ENCODE measurements around the gene COL5A2.

Gene COL5A2

DNA sequence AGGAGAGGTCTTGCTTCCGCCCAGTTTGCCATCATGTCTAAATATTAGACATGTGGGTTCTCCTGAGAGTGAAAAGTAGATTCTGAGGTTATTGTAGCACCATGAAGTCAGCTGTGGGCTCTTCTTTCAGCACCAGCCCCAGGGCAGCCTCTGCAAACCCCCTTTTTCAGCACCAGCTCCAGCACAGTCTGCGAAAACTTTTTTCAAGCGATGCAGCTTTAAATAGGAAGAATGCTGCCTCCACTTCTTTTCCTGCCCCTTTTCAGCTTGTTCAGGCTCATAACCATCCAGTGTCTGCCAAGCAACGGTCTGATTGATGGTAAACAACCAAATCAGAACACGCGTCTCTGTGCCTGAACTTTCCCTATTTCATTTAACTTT is at the start of gene COL5A2:
COL5A2 (minus strand) TSS at position 192 of the 381 bp plus-strand sequence; CDS start at position 35, 157 bp downstream.
- peak within 1 kb of the TSS; percentile 47 for H3K4me3 ChIP-seq (ENCODE audit: low read depth, low read length)

DNA sequence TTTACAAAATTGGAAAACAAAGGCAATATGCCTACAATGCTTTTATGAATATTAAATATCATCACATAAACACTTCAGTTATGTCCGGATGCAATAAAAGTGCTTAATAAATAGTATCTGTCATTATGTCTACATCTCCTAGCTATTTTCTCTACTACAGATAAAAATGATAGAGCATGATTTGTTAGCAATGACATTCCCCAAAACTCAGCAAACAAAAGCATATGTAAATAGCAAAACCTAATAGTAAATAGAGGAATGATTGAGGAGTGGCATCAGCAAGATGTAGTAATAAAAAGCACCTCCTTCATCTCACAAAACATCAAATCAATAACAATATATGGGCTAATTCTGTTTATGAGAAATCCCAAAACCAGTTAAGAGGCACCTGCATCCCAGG is 46.5 kb upstream of the COL5A2 start:
- no peak overlapping the region for H3K4me3 ChIP-seq (ENCODE audit: low read depth, low read length)

- no peak overlapping the region for H3K4me3 ChIP-seq (ENCODE audit: low read depth, low read length)
Observed at GRCh38 chr2:189225032-189225431, 45.5 kb upstream of the COL5A2 start.

DNA sequence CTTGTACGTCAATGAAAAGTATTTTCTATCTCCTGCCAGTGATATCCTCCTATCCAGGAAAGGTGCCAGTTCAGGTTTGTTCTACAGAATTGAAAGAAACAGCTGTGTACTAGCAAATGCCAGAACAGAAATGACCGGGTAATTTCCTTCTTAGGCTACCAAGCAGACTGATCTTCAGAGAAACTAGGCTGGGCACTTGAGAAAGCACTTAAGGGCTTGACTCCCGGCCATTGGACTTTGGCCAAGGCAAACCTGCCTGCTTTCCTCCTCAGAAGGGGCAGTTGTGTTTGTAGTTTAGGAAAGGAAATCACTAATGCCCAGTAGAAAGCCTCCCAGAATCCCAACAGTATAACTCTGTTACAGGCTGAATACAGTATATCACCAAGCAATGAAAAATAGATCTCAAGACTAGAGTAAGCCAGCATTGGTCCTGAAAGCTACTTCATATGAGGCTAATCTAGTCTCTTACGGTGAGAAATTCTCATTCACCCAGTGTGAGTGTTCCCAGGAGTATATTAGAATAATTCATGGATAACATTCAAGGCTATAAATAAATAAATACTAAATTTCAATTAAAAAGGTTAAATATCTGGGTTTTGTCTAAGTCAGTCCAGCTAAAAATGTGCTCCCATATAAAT is 43.0 kb upstream of the COL5A2 start:
- no peak overlapping the region for H3K4me3 ChIP-seq (ENCODE audit: low read depth, low read length)

DNA sequence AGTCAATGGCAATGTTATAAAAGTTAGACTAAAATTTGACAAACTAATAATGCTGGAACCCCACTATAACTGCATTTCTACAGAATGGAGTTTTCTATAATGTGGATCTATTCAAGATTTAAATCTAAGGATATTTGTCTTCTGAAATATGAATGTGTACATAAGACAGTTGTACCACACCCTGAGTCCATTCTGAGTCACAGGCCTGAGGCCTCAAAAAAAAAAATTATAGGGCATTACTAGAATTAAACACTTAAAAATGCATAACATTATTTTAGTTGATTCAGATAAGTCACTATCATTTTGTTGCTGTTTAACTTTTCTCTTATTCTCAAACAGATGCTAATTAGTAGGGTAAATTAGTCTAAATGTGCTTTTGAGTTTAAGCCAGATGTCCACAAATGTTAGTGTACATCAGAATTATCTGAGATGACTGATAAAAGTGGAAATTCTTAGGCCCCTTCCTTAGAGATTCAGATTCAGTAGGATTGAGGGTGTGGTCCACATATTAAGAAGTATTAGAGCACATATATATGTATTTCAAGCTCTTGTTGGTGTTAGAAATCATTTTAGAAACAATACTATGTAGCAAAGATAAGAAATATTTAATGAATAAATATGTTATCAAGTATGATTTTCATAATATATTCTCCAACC is 42.4 kb upstream of the COL5A2 start:
- H3K4me3 ChIP-seq (ENCODE audit: low read depth, low read length), result no peak overlapping the region

- no peak overlapping the region for H3K4me3 ChIP-seq (ENCODE audit: low read depth, low read length)
Observed at GRCh38 chr2:189218236-189218635, 38.7 kb upstream of the COL5A2 start.

DNA sequence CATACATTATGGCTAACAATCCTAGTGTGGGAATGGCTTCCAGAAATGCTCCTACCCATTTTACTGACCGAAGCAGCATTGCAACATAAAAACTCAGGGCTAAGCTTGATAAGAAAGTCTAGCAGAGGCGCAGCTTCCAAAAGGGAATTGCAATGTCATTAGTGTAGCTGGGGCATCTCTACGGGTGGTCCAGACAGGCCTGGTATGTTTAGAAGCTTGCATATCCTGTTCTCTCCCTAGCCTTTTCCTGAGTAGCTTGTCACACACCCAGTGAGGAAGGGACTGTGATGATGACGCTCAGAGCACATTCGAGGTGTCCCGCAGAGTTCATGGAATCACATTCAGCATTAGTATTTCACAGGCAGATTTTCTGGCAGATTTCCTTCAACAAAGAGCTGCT is 38.0 kb upstream of the COL5A2 start:
- H3K4me3 ChIP-seq (ENCODE audit: low read depth, low read length), result no peak overlapping the region

DNA sequence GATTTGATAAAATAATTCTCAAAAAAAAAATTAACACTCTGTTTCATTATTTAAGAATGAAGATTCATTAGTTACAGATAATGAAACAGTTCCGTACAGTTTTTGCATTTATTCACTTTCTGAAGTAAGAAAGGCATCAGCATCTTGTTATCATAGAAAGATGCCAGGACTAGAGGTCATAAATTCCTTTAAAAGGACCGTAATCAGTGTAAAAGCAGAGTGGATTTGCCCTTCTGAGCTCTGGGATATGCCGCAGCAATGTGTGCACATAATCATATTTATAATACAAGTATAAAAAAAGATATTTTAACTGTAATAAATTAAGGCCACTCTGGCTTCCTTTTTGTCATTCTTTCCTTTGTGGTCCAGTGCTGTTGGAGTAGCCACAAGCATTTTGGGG is 37.5 kb upstream of the COL5A2 start:
- H3K4me3 ChIP-seq (ENCODE audit: low read depth, low read length), result no peak overlapping the region

GRCh38 chr2:189214484-189214883 is 34.9 kb upstream of the COL5A2 start:
- H3K4me3 ChIP-seq (ENCODE audit: low read depth, low read length), result no peak overlapping the region

GRCh38 chr2:189213250-189213649 is 33.7 kb upstream of the COL5A2 start:
- no peak overlapping the region for H3K4me3 ChIP-seq (ENCODE audit: low read depth, low read length)

- no peak overlapping the region for H3K4me3 ChIP-seq (ENCODE audit: low read depth, low read length)
Observed at GRCh38 chr2:189210250-189211087, 30.9 kb upstream of the COL5A2 start.

DNA sequence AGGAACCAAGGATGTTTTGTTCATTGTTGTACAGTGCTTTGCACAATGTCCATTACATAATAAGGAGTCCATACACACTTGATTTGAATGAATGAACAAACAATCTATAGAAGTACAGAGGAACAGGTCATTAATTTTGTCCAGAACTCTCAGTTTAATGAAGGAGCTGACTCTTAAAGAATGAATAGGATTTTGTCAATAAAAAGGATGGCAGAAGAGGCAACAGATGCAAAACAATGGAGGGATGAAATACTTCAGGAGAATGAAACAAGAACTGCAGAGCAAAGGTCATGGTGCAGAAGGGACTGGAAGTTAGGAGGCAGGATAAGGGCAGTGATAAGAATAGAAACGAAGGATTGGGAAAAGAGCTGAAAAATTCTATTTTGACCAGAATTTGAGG is 28.7 kb upstream of the COL5A2 start:
- no peak overlapping the region for H3K4me3 ChIP-seq (ENCODE audit: low read depth, low read length)

GRCh38 chr2:189204322-189204941 is 24.9 kb upstream of the COL5A2 start:
- no peak overlapping the region for H3K4me3 ChIP-seq (ENCODE audit: low read depth, low read length)

- H3K4me3 ChIP-seq (ENCODE audit: low read depth, low read length), result no peak overlapping the region
Observed at GRCh38 chr2:189203177-189203799, 23.7 kb upstream of the COL5A2 start.

DNA sequence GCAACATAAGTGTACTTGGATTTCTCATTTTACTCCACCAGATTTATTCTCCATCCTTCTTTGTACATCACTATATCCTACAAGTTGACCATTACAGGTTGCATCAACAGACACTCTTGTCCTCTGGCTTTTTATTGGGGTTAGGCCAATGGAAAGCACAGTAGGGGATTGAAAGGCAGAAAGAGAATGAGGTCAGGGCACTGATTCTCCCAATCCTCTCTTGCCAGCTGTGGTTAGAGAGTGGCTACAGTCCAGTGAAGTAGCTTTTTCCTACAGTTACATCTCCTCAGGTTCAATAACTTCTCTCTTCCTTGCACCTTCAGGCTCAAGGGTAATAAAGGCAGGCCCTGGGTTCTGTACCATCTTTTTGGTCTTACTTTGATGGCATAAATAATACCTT is 20.2 kb upstream of the COL5A2 start:
- H3K4me3 ChIP-seq (ENCODE audit: low read depth, low read length), result no peak overlapping the region

DNA sequence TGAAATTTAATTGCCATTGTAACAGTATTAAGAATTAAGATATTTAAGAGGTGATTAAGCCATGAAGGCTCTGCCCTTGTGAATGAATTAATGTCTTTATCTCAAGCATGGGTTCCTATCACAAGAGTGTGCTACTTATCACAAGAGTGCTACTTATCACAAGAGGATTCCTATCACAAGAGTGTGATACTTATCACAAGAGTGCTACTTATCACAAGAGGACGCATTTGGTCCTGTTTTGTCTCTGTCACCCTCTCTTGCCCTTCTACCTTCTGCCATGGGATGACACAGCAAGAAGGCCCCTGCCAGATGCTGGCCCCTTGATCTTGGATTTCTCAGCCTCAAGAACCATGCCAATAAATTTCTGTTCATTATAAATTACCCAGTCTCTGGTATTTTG is 13.2 kb upstream of the COL5A2 start:
- no peak overlapping the region for H3K4me3 ChIP-seq (ENCODE audit: low read depth, low read length)

GRCh38 chr2:189191766-189192165 is 12.2 kb upstream of the COL5A2 start:
- no peak overlapping the region for H3K4me3 ChIP-seq (ENCODE audit: low read depth, low read length)

DNA sequence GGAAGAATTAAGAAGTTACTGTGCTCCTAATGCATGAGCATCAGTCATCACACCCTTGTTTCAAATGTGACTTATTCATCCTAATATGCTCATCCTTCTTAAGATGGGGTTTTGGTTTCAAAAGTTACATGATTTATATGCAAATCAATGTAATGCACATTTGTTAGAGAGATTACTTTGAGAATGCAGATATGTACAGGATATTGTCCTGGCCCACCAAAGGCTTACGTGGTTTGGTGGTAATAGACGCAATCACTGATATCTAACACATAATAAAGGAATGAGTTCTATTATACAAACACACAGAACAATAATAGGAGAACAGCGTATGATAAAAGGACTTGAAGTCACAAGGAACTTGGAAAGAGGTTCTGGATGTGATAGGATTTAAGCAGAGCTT is 11.1 kb upstream of the COL5A2 start:
- no peak overlapping the region for H3K4me3 ChIP-seq (ENCODE audit: low read depth, low read length)

DNA sequence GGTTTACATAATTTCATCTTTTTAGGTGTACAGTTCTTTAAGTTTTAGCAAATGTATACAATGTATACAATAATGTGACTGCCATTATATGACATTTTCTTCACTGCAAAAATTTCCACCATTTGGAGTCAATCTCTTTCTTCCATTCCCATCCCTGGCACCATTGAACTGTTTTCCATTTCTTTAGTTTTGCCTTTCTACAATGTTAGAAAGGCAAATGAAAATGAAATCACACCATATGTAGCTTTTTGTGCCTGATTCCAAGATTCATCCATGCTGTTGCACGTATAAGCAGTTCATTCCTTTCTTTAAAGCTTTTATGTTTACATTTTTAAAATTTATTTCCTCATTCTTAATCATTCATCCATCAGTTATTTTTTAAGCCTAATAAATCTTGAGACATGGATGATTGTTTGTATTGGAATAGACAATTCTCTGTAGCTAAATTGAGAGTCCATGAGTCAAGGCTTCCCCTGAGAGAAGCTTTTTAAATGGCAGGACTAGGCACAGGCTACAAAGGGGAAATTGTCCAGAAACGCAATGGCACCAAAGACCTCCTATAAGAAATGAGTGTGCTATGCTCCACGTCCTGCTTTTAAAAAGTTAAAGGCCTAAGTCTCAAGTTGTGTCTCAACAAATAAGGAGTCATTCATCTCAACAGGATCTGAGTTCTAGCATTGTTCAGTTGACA is 8.7 kb upstream of the COL5A2 start:
- no peak overlapping the region for H3K4me3 ChIP-seq (ENCODE audit: low read depth, low read length)

DNA sequence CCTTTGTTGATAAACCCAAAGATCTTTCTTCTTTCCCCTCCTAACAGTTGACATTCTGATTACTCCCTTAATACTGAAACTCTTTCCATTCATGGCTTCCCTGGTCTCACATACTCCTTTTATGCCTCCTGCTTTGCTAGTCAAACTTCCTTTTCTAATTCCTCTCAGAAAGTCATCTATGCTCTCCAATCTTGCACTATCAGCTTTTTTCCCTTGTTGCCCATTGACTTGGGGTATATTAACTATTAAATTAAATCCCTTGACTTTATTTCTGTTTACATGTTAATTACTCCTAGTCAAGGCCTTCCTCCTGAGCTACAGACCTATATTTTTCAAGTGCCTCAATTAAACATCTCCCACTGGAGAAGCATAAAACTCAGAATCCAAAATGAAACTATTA is 3.6 kb upstream of the COL5A2 start:
- H3K4me3 ChIP-seq (ENCODE audit: low read depth, low read length), result no peak overlapping the region

DNA sequence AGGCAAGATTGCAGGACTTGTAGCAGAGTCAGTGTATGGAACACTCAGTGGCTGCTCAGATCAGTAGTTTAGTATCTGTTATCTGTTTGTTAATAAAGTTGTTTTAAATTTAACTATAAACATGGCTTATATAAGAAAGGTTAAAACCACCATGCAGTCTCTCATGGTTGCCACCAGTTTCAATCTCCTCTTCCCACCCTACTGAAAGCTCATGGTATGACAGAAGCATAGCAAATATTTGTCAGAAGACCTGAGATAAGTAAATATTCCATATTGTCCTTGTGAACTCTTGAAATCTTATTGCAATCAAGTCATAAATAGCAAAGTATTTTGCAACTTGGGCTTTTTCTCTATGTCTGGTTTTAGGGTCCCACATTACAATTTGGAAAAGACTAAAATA is 2.1 kb upstream of the COL5A2 start:
- H3K4me3 ChIP-seq (ENCODE audit: low read depth, low read length), result no peak overlapping the region
